CD4-positive, alpha-beta T cell (primary cell): ENCODE results near the gene CAMK2B. TPM values are rescaled to one million over a fixed set of nuclear protein-coding genes. Genes with fewer than 3 reads are reported as not detected.

ENCODE experiments used
- ATAC-seq: fragments of 200-7000 bp; cut with Tn5 transposase; one replicate; pipeline ENCODE4 v1.10.0; 2022; ENCODE audit warnings: mild to moderate bottlenecking; ENCODE audit not compliant: poor library complexity
- CTCF ChIA-PET: fragments of 350-600 bp; sonication (Branson Sonifier 250); formaldehyde crosslinking; loops from one replicate; lab custom pipeline; 2021; ENCODE audit warnings: antibody characterized with exemption, inconsistent platforms; lab: Charles Lee
- POLR2A ChIA-PET: fragments of 350-600 bp; sonication (Branson Sonifier 250); formaldehyde crosslinking; loops from one replicate; lab custom pipeline; 2021; ENCODE audit warnings: antibody characterized with exemption, inconsistent platforms; lab: Charles Lee
- DNase-seq, 14 experiments: peaks; one replicate each; pipeline ENCODE4 v3.0.0-alpha.2; 2013 to 2020; ENCODE audit warnings: mixed read lengths in 2 of 14
- H3K27ac ChIP-seq, 2 donors: one replicate each; pipeline versions ENCODE4 v1.5.1 to v1.7.0; 2013; ENCODE audit warnings: low read length in 2 of 2, low read depth in 1 of 2, mild to moderate bottlenecking in 1 of 2
- H3K27me3 ChIP-seq, 2 experiments: 1 replicate in 1 of 2; 2 replicates in 1 of 2; pipeline versions ENCODE4 v1.6.1 to v1.7.0; 2013; ENCODE audit warnings: low read length in 2 of 2, control low read depth in 1 of 2, mild to moderate bottlenecking in 1 of 2, moderate library complexity in 1 of 2; ENCODE audit not compliant: insufficient read depth in 2 of 2, control insufficient read depth in 1 of 2
- H3K36me3 ChIP-seq: one replicate; pipeline ENCODE4 v1.6.1; 2013; ENCODE audit warnings: low read length, control low read depth; ENCODE audit not compliant: insufficient read depth
- H3K4me1 ChIP-seq: one replicate; pipeline ENCODE4 v1.6.1; 2013; ENCODE audit warnings: low read length, control low read depth; ENCODE audit not compliant: insufficient read depth
- H3K4me3 ChIP-seq: one replicate; pipeline ENCODE4 v1.5.1; 2013; ENCODE audit warnings: mild to moderate bottlenecking, low read length, moderate library complexity
- H3K9me3 ChIP-seq, 2 experiments: 1 replicate in 1 of 2; 2 replicates in 1 of 2; pipeline versions ENCODE4 v1.6.1 to v1.7.0; 2013; ENCODE audit warnings: low read length in 2 of 2, mild to moderate bottlenecking in 2 of 2, control low read depth in 1 of 2, moderate library complexity in 1 of 2; ENCODE audit not compliant: control insufficient read depth in 1 of 2, insufficient read depth in 1 of 2
- H3K27ac Mint-ChIP-seq: one replicate; pipeline ENCODE4 v1.8.0; 2020; ENCODE audit warnings: mixed read lengths
- H3K27me3 Mint-ChIP-seq: one replicate; pipeline ENCODE4 v1.8.0; 2021; ENCODE audit warnings: mixed read lengths
- H3K36me3 Mint-ChIP-seq: one replicate; pipeline ENCODE4 v1.8.0; 2021; ENCODE audit warnings: low read depth, mixed read lengths
- H3K4me1 Mint-ChIP-seq: one replicate; pipeline ENCODE4 v1.8.0; 2021; ENCODE audit warnings: low read depth, mixed read lengths
- H3K4me3 Mint-ChIP-seq: one replicate; pipeline ENCODE4 v1.8.0; 2020; ENCODE audit warnings: mild to moderate bottlenecking, mixed read lengths
- H3K9me3 Mint-ChIP-seq: one replicate; pipeline ENCODE4 v1.8.0; 2020; ENCODE audit warnings: mixed read lengths
- intact Hi-C, 2 experiments: fragments of 100-400 bp; cut with DNase I in 1 of 2; cut with micrococcal nuclease in 1 of 2; formaldehyde crosslinking; loops; one replicate each; pipeline versions ENCODE4 v1.15.1 to v1.9.0; 2023 to 2025; cut with DNase I, micrococcal nuclease
- total RNA-seq, 174 experiments: library from RNA in 2 of 174; stranded (reverse) in 2 of 174; gene quantifications; one replicate each; pipeline ENCODE4 v1.2.3 and lab custom pipeline; 2021 to 2026
- TF ChIP-seq, protein P1 (sequence below): fragments of 200-600 bp; IDR thresholded peaks from one replicate; pipeline ENCODE4 v1.8.0; 2022; ENCODE audit warnings: antibody characterized with exemption, mild to moderate bottlenecking

CAMK2B gene
- total RNA-seq, 2 experiments from 2014 or later = not detected

DNA sequence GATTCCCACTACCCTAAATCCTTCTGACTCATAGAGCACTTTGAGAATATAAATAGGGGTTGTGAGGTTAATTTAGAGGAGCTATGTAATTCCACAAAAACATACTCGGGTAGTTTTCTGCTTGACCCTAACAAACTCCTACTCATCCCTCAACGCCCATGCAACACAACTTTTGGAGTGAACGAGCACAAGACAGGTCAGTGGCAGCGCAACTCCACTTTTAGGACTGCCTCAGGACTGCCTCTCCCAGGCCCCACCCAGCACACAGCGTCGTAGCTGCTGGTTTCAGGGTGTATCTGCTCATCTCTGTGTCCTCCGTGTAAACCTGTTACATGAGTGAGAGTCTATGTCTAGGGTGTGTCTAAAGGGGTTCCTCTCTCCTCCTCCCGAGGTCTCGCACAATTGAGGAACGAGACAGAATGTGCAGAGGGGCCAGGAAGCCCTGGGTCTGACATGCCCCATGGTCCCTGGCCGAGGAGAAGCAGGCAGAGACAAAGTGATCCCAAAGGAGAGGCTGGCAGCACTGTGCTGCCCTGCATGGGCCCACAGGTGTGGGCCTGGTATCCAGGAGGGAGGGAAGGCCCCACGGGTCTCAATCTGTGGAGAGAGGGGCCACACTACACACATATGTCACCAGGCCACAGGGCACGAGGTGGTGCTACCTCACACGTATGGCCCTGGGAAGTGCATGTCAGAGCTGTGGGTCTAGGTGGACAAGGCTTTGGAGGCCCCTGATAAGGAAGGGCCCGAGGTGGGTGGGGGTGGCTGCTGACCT, 45.5 kb downstream of the CAMK2B start:
- no peaks in the 10 kb centered on the region for H3K36me3 ChIP-seq
- H3K4me3 ChIP-seq = no peak overlapping the region
- ChIA-PET POLR2A (no interaction called here), CTCF (no interaction called here)
- intact Hi-C loops = no loop called here
- Mint-ChIP-seq H3K27me3 (no peaks in the 10 kb centered on the region), H3K9me3 (no peaks in the 10 kb centered on the region), H3K4me1 (no peaks in the 10 kb centered on the region), H3K4me3 (no peak overlapping the region), H3K27ac (no peak overlapping the region), H3K36me3 (no peaks in the 10 kb centered on the region)
- DNase-seq = peak in 2 of 14 experiments; percentile 4 to 19
- TF ChIP-seq, protein P1, sequence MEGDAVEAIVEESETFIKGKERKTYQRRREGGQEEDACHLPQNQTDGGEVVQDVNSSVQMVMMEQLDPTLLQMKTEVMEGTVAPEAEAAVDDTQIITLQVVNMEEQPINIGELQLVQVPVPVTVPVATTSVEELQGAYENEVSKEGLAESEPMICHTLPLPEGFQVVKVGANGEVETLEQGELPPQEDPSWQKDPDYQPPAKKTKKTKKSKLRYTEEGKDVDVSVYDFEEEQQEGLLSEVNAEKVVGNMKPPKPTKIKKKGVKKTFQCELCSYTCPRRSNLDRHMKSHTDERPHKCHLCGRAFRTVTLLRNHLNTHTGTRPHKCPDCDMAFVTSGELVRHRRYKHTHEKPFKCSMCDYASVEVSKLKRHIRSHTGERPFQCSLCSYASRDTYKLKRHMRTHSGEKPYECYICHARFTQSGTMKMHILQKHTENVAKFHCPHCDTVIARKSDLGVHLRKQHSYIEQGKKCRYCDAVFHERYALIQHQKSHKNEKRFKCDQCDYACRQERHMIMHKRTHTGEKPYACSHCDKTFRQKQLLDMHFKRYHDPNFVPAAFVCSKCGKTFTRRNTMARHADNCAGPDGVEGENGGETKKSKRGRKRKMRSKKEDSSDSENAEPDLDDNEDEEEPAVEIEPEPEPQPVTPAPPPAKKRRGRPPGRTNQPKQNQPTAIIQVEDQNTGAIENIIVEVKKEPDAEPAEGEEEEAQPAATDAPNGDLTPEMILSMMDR = no peak
- no peaks in the 10 kb centered on the region for H3K4me1 ChIP-seq
- no peak for ATAC-seq
- H3K27me3 ChIP-seq = no peaks in the 10 kb centered on the region
- no peak overlapping the region for H3K27ac ChIP-seq
- no peaks in the 10 kb centered on the region for H3K9me3 ChIP-seq

DNA sequence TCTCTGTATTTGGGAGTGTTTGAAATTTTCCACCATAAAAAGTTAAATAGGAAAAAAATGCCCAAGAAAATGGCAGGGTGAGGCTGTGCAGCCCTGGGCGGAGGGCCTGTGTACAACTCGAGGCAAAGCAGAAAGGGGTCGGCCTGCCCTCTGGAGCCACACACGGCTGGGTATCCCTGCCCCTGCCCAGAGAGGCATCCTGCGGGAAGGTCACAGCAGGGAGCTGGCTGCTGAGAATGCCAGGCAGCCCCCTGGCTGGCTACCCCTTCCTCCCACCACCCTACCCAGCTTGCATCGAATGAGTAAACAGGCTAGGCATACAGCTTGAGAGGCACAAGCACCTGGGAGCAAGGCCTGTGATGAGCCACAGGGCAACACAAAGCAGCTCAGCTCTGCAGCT, 46.1 kb downstream of the CAMK2B start:
- intact Hi-C loops = no loop called here
- no peaks in the 10 kb centered on the region for H3K27me3 ChIP-seq
- H3K36me3 ChIP-seq = no peaks in the 10 kb centered on the region
- no peak overlapping the region for H3K27ac ChIP-seq
- H3K4me1 Mint-ChIP-seq = no peaks in the 10 kb centered on the region
- H3K4me3 Mint-ChIP-seq = no peak overlapping the region
- no peaks in the 10 kb centered on the region for H3K9me3 Mint-ChIP-seq
- TF ChIP-seq, protein P1 = no peak
- no peak overlapping the region for H3K4me3 ChIP-seq
- H3K4me1 ChIP-seq = no peaks in the 10 kb centered on the region
- ChIA-PET CTCF (no interaction called here), POLR2A (no interaction called here)
- DNase-seq = peak in 1 of 14 experiments; percentile 25
- ATAC-seq = no peak
- H3K27me3 Mint-ChIP-seq = no peaks in the 10 kb centered on the region
- H3K27ac Mint-ChIP-seq = no peak overlapping the region
- no peaks in the 10 kb centered on the region for H3K9me3 ChIP-seq
- no peaks in the 10 kb centered on the region for H3K36me3 Mint-ChIP-seq

DNA sequence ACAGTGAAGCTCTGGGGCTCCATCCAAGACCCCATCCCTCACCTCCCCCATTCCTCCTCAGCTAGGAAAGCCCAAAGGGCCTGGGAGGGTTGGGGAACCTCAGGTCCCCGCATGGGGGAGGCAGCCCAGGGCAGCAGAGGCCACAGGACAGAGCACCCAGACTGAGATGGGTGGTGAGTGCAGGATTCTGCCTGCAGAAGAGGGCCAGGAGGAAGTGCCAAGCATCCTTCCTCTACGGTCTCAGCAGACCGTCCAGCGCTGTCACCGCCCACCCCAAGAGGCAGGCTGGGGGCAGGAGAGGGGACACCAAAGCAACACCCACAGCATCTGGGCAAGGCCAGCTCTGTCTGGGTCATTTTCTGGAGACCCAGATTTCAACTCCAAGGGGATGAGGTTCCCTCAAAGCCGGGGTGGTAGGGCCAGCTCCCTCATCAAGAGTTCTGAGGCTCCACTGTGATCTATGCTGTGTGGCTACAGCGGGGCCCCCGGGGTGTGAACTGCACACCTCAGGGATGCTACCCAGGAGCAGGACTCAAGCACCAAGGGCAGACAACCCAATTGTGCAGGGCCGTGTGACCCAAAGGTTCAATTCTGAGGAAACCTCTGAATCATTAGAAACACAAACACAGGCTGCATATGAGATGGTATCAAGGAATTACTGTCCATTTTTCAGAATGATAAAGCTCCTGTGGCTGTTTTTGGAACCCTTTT, 46.8 kb downstream of the CAMK2B start:
- H3K36me3 ChIP-seq = no peaks in the 10 kb centered on the region
- intact Hi-C loops = no loop called here
- no peaks in the 10 kb centered on the region for H3K4me1 ChIP-seq
- TF ChIP-seq, protein P1 = no peak
- POLR2A ChIA-PET = no interaction called here
- no peak overlapping the region for H3K27ac Mint-ChIP-seq
- ATAC-seq = no peak
- H3K27me3 ChIP-seq = no peaks in the 10 kb centered on the region
- H3K4me3 ChIP-seq = no peak overlapping the region
- H3K9me3 ChIP-seq = no peaks in the 10 kb centered on the region
- H3K27ac ChIP-seq = no peak overlapping the region
- H3K9me3 Mint-ChIP-seq = no peaks in the 10 kb centered on the region
- CTCF ChIA-PET = no interaction called here
- H3K4me1 Mint-ChIP-seq = no peaks in the 10 kb centered on the region
- H3K27me3 Mint-ChIP-seq = no peaks in the 10 kb centered on the region
- H3K4me3 Mint-ChIP-seq = no peak overlapping the region
- DNase-seq = peak in 2 of 14 experiments; percentile 1 to 25
- H3K36me3 Mint-ChIP-seq = no peaks in the 10 kb centered on the region
